Endothelial cell of umbilical vein (primary cell): ENCODE data around the gene F2. TPM values are rescaled to one million over a fixed set of nuclear protein-coding genes. Genes with fewer than 3 reads are reported as not detected.

Experiments
- BruUV-seq: library from RNA; stranded (reverse); fragments of 400-500 nt; replicated peaks from 2 replicates; lab custom pipeline; 2021; lab: Mats Ljungman, UMichigan
- CTCF ChIA-PET: fragments of 300-600, 350-600 bp; sonication (Branson Sonifier 250); formaldehyde crosslinking; loops from one replicate; lab custom pipeline; 2021; ENCODE audit warnings: antibody characterized with exemption, inconsistent platforms; lab: Charles Lee
- POLR2A ChIA-PET: fragments of 300-600, 350-600 bp; sonication (Branson Sonifier 250); formaldehyde crosslinking; loops from one replicate; lab custom pipeline; 2021; ENCODE audit warnings: antibody characterized with exemption, inconsistent platforms; lab: Charles Lee
- DNase-seq: peaks from one replicate; pipeline ENCODE4 v3.0.0-alpha.2; 2011; ENCODE audit warnings: low read depth, low spot score
- FAIRE-seq: peaks from 2 replicates; lab custom pipeline; 2011; peaks lifted over from hg19 to GRCh38; lab: Jason Lieb, UNC
- H2AFZ ChIP-seq: 2 replicates; pipeline ENCODE4 v1.6.0; 2012; ENCODE audit warnings: low read depth, low read length, control low read depth, inconsistent platforms
- H3K27ac ChIP-seq: 2 replicates; pipeline ENCODE4 v1.5.1; 2011; ENCODE audit warnings: low read depth, mild to moderate bottlenecking, control low read depth, low read length, moderate library complexity; ENCODE audit not compliant: insufficient read depth
- H3K27me3 ChIP-seq, 2 experiments: 2 replicates each; pipeline versions ENCODE4 v1.6.0 to v1.6.1; 2011; ENCODE audit warnings: low read length in 2 of 2, mixed read lengths in 1 of 2; ENCODE audit not compliant: control insufficient read depth in 2 of 2, insufficient read depth in 2 of 2
- H3K36me3 ChIP-seq, 2 experiments: 2 replicates in 1 of 2; 3 replicates in 1 of 2; pipeline ENCODE4 v1.5.1; 2011; ENCODE audit warnings: low read length in 2 of 2, mild to moderate bottlenecking in 1 of 2, moderate library complexity in 1 of 2; ENCODE audit not compliant: control insufficient read depth in 2 of 2, insufficient read depth in 2 of 2; ENCODE audit errors: extremely low read depth in 1 of 2
- H3K4me1 ChIP-seq: 3 replicates; pipeline ENCODE4 v1.5.1; 2011; ENCODE audit warnings: mild to moderate bottlenecking, low read length; ENCODE audit not compliant: control insufficient read depth, insufficient read depth; ENCODE audit errors: extremely low read depth
- H3K4me2 ChIP-seq: 2 replicates; pipeline ENCODE4 v1.6.1; 2011; ENCODE audit warnings: low read length, control low read depth, mixed read lengths; ENCODE audit not compliant: insufficient read depth
- H3K4me3 ChIP-seq, 3 experiments: fragments of 200-600 bp in 1 of 3; sonication (generic), shearing (Covaris generic) in 1 of 3; replicated peaks in 1 of 3; 2 replicates each; pipeline ENCODE4 v1.5.1; 2011 to 2016; ENCODE audit warnings: control low read depth in 3 of 3, low read length in 3 of 3, mild to moderate bottlenecking in 2 of 3, inconsistent platforms in 1 of 3, low read depth in 1 of 3, moderate library complexity in 1 of 3; ENCODE audit not compliant: insufficient read depth in 1 of 3
- H3K79me2 ChIP-seq: 2 replicates; pipeline ENCODE4 v1.6.0; 2012; ENCODE audit warnings: low read length, inconsistent platforms; ENCODE audit not compliant: control insufficient read depth, insufficient read depth
- H3K9ac ChIP-seq: replicated peaks from 2 replicates; pipeline ENCODE3; 2011; ENCODE audit warnings: low read length, control low read depth; ENCODE audit not compliant: insufficient read depth; ENCODE audit errors: extremely low read depth
- H3K9me1 ChIP-seq: replicated peaks from 3 replicates; pipeline ENCODE4 v1.6.0; 2011; ENCODE audit warnings: mild to moderate bottlenecking, low read length; ENCODE audit not compliant: control insufficient read depth, insufficient read depth; ENCODE audit errors: extremely low read depth
- H3K9me3 ChIP-seq: replicated peaks from 2 replicates; pipeline ENCODE4 v1.5.1; 2012; ENCODE audit warnings: low read length, inconsistent platforms; ENCODE audit not compliant: control insufficient read depth, insufficient read depth
- H4K20me1 ChIP-seq: replicated peaks from 2 replicates; pipeline ENCODE3; 2011; ENCODE audit warnings: mild to moderate bottlenecking, low read length; ENCODE audit not compliant: control insufficient read depth, insufficient read depth; ENCODE audit errors: extremely low read depth
- CTCF ChIP-seq, 2 donors: IDR thresholded peaks; 1 replicate in 1 of 2; 2 replicates in 1 of 2; pipeline ENCODE4 v1.5.1; 2011; ENCODE audit warnings: low read length in 2 of 2, mild to moderate bottlenecking in 2 of 2, moderate library complexity in 2 of 2, control low read depth in 1 of 2, inconsistent platforms in 1 of 2, low read depth in 1 of 2; ENCODE audit not compliant: insufficient read depth in 1 of 2; ENCODE audit errors: extremely low read depth in 1 of 2
- EZH2 ChIP-seq: IDR thresholded peaks from 2 replicates; pipeline ENCODE4 v1.6.1; 2012; ENCODE audit warnings: borderline replicate concordance, low read depth, mild to moderate bottlenecking, moderate library complexity, low read length, inconsistent platforms; ENCODE audit not compliant: severe bottlenecking
- FOS ChIP-seq: IDR thresholded peaks from 2 replicates; pipeline ENCODE4 v1.6.1; 2011; ENCODE audit warnings: mild to moderate bottlenecking, low read length, moderate library complexity, borderline replicate concordance; ENCODE audit not compliant: insufficient read depth
- GATA2 ChIP-seq: IDR thresholded peaks from 2 replicates; pipeline ENCODE4 v1.7.0; 2011; ENCODE audit warnings: low read depth, mild to moderate bottlenecking, moderate library complexity, mixed read lengths, low read length; ENCODE audit not compliant: insufficient read length, insufficient read depth
- JUN ChIP-seq: IDR thresholded peaks from 2 replicates; pipeline ENCODE4 v1.6.1; 2011; ENCODE audit warnings: borderline replicate concordance, low read depth; ENCODE audit not compliant: insufficient read length, insufficient read depth
- MYC ChIP-seq: IDR thresholded peaks from one replicate; pipeline ENCODE4 v1.6.1; 2011; ENCODE audit warnings: mild to moderate bottlenecking, low read depth, low read length
- POLR2A ChIP-seq: IDR thresholded peaks from 2 replicates; pipeline ENCODE4 v1.6.1; 2012; ENCODE audit warnings: low read depth, mild to moderate bottlenecking, control low read depth, low read length
- POLR2AphosphoS5 ChIP-seq: IDR thresholded peaks from 2 replicates; pipeline ENCODE4 v1.6.1; 2012; ENCODE audit warnings: low read depth, mild to moderate bottlenecking, control low read depth, low read length, moderate library complexity; ENCODE audit not compliant: insufficient read depth
- dilution Hi-C: fragments of 300-500 bp; cut with MboI; formaldehyde crosslinking; loops from one replicate; pipeline ENCODE4 v1.15.0; 2019; ENCODE audit warnings: low sequenced_read_pairs; ENCODE audit not compliant: extremely low pct_ligation_motif_present
- intact Hi-C: fragments of 100-400 bp; cut with micrococcal nuclease; formaldehyde crosslinking; loops from one replicate; pipeline ENCODE4 v1.10.0; 2022
- polyA plus RNA-seq, 4 experiments: library from polyadenylated mRNA; depleted of rRNA in 3 of 4; stranded (reverse) in 3 of 4; unstranded in 1 of 4; fragments of >200 nt; gene quantifications; 2 replicates each; pipeline versions ENCODE4 v1.2.1 to v1.2.3, GENCODE V29; 2011 to 2012; ENCODE audit warnings: missing spikeins in 1 of 4
- total RNA-seq: library from RNA; stranded (reverse); gene quantifications from 2 replicates; pipeline ENCODE4 v1.2.3, GENCODE V29; 2021
- TF ChIP-seq, protein P1 (sequence below): IDR thresholded peaks from 2 replicates; pipeline ENCODE4 v1.6.1; 2011; ENCODE audit not compliant: insufficient read depth, insufficient read length

Gene F2
- total and polyA plus RNA-seq, 2 donors (not counting 3 experiments of a cell fraction or from before 2014, with no cell fraction given): 0.04 TPM; not detected in 1

GRCh38 chr11:46684367-46684766 lies 34.6 kb upstream of the F2 start:
- Histone ChIP-seq H3K4me1 (no peaks in the 10 kb centered on the region), H2AFZ (no peak overlapping the region), H3K36me3 (peaks cover 2 to 28% of the 10 kb centered on the region in 2 experiments), H3K79me2 (no peaks in the 10 kb centered on the region), H3K9ac (no peak overlapping the region), H3K4me2 (no peak overlapping the region), H3K4me3 (no peak overlapping the region), H4K20me1 (no peaks in the 10 kb centered on the region), H3K27me3 (no peaks in the 10 kb centered on the region), H3K27ac (no peak overlapping the region), H3K9me1 (no peaks in the 10 kb centered on the region), H3K9me3 (no peaks in the 10 kb centered on the region)
- intact Hi-C loops (no loop called here), dilution Hi-C loops (no loop called here)
- TF ChIP-seq FOS (no peak), POLR2A (no peak), CTCF (IDR thresholded peaks at IDR 0.05; ENCODE audit: extremely low read depth in 1 of 2, insufficient read depth in 1 of 2, low read depth in 1 of 2, low read length in 2 of 2) (no peak), POLR2AphosphoS5 (no peak), JUN (no peak), EZH2 (no peak), MYC (no peak), GATA2 (no peak)
- TF ChIP-seq, protein P1, sequence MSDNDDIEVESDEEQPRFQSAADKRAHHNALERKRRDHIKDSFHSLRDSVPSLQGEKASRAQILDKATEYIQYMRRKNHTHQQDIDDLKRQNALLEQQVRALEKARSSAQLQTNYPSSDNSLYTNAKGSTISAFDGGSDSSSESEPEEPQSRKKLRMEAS: no peak
- ChIA-PET CTCF (interaction anchor here (1.0 kb wide), 1 partner anchor 11 kb away, joined by 3 read pairs; no protein-coding TSS in a partner anchor), POLR2A (no interaction called here)
- no peak for DNase-seq
- BruUV-seq: no TSS peak
- FAIRE-seq: no peak
